Hematopoietic multipotent progenitor cell treated with erythropoietin and hydrocortisone succinate and interleukin-3 and kit ligand, for 17 days (in vitro differentiated cells): Measurements from ENCODE around the gene C1orf232.

Source experiments
- DNase-seq: peaks from one replicate; pipeline ENCODE4 v3.0.0-alpha.2; 2015; ENCODE audit warnings: low spot score

The C1orf232 gene

DNA sequence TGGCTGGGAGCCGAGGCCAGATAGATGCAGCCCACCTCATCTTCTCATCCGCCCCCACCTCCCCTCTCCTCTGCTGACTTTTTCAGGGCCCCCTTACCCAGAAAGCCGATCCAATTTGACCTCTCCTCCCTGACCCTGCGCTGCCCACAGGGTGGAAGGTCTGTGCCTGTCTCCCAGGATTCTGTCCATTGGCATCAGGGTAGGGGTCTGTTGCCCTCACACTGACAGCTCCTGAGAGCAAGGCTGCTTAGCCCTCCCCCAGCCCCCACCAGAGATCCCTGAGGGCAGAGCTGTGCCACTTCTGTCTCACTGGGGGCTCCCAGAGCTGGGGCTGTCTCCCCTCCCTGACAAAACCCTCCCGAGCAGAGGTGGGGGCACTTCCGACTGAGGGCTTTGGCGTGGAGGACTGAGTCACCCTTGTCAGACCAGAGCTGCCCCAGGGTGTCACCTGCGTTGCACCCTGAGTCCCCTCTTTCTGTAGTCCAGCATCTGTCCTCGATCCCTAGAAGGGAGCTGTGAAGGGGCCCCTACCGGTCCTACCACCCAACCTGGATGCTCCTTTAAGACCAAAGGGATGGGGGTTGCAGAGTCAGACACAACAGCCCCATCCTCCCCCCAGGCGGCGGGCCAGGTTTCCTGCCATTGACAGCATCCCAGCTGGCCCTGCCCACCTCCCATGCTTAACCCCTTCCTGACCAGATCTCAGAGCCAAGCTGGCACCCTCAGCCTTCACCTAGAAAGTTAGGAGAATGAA, 12.3 kb downstream of the C1orf232 start:
- DNase-seq, result no peak

DNA sequence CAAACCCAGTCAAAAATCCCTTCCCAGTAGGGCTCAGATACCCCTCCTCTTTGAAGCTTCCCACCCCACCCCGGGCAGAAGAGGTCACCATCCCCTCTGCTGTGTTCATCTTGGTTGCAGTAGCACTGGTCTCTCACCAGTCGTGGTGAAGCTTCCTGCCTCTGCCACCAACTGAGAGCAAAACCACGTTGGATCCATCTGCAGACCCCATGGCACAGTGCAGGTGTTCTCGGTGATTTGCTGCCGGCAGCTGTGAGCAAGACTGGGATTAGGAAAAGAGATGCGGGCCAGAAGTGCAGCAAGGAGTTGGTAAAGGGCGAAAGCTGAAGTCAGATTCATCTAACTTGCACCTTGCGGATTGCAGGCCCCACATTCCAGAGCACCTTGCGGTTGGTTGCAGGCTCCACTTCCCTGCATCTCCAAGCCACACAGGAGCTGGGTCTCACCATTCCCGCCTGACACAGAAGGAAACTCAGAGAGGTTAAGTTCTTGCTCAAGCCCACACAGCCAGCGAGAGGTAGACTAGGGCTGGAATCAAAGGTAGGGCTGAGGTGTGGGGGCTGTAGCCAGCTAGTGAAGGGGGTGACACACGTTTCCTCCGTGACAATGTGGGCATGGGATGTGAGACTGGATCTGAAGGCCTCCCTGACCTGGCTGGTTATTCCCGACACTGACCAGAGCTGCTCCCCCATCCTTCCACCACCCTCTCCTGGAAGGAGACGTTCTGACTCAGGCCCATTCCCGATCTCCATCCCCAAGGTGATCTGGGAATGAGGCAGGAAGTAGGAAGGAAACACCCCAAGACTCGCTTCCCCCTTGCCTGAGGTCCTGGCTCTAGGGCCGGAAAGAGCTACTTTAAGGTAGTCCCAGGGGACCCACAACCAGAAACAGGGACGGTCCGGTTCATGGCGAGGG, 13.1 kb downstream of the C1orf232 start:
- no peak for DNase-seq

DNA sequence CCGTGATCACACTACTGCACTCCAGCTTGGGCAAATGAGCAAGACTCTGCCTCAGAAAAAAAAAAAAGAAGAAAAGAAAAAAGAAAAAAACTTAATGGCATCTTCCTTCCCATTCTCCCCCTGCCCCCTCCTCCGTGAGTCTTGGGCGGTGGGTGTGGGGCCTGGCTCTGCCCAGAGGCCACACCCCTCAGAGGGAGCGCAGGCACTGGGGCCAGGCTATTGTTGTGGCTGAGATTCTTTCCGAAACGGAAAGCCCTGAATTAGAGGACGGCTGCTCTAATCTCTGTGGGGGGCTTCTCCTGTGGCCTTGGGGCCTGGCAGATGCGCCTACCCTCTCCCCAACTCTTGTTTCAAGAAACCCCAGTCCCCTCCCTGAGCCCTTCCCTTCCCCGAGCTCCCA, 14.0 kb downstream of the C1orf232 start:
- DNase-seq, result no peak

DNA sequence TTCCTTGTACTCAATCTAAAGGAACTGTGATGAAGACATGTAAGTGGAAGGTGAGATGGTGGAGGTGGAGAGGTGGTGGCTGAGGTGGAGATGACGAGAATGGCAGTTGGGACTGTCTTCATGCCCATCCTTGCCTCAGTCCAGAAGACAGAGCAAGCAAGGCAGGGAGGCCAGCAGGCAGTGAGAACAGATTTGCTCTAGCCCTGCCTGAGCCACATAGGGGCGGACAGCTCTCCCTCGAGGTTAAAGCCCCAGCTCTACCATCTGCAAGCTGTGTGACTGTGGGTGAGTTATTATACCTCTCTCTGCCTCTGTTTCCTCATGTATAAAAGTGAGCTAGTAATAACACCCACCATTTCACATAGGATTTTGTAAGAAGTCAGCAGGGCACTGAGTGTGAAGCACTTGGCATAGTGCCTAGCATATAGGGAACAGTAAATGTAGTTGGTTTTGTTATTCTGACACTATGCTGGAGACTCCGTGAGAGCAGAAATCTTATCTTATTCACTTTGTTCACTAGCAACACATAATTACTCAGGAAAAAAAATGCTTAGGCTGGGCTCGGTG, 14.7 kb downstream of the C1orf232 start:
- DNase-seq, result no peak

DNA sequence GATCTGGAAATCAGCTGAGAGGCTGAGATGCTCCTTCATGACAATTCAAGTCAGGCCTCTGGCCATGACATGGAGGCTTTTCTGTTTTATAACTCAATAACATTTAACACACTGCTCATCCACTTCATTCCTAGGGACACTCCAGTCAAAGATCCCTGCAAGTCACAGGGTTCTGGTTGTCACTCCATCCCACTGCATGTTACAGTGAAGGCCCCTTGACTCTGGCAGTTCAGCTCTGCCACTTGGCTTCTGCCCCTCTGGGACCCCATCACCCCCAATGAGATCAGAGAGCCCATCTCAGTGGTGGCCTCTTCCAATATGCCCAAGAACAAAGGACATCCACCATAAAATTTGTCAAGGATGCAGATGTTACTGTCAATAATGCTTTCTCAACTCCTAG, 19.9 kb downstream of the C1orf232 start:
- no peak for DNase-seq

DNA sequence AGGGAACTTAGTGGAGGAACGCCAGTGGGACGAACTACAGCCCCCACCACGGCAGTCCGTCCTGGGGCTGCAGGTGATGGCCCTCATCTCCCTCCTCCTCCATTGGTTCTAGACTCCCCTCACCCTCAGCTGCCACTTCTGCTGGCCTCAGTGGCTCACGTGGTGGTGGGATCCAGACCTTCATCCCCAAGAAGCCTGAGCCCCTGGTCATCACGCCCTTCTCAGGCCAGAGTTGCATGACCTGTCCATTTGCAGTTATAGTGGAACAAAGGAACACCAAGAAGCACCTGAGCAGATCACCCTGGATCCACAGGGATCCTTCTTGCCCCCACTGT, 22.8 kb downstream of the C1orf232 start:
- no peak for DNase-seq

DNA sequence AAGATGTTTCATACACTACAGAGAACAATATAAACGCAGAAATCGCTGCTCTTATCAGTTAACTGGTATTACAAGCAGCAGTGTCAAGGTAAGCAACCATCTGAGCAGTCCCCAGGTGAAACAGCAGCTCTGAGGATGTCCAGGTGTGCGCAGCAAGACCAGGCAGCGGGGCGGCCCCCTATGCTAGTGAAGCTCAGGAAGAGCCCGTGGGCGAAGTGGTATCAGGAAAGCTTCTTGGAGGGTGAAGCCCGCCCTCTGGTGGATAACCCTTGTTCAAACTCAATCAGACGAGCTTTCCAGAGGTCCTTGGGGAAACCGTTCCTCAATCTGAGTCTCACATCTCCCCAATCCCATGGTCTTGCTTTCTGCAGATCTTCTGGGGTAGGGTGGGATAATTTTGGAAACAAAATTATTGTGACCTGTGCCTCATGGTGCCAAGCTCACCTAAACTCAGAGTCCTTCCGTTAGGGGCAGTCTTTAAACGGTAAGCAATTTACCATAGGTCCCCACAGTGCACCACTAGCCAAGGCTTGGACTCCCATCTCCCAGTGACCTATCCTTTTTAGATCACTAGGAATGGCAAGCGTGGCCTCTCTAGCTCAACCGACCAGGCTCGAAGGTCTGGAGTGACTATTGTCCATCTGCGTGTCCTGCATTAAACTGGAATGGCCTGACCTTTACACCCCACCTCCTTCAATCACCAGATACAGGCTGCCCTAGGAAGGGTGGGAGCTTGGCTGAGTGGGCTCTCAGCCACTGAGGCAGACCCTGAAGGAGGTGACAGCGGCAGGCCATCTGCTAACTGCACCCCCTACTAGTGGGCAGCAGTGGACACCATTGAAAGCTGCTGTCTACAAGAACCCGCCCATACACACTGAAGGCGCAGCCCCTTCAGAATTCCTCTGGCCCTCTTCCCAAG, 23.5 kb downstream of the C1orf232 start:
- peak; percentile 94 for DNase-seq

DNA sequence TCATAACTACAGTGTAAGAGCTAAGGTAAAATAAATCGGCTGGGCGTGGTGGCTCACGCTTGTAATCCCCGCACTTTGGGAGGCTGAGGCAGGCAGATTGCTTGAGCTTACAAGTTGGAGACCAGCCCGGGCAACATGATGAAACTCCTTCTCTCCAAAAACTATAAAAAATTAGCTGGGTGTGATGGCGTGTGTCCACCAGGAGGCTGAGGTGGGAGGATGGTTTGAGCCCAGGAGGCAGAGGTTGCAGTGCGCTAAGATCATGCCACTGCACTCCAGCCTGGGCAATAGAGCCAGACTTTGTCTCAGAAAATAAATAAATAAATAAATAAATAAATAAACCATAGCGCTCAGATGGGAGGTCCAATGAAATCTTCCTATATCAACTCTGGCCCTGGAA, 26.6 kb downstream of the C1orf232 start:
- DNase-seq, result no peak

DNA sequence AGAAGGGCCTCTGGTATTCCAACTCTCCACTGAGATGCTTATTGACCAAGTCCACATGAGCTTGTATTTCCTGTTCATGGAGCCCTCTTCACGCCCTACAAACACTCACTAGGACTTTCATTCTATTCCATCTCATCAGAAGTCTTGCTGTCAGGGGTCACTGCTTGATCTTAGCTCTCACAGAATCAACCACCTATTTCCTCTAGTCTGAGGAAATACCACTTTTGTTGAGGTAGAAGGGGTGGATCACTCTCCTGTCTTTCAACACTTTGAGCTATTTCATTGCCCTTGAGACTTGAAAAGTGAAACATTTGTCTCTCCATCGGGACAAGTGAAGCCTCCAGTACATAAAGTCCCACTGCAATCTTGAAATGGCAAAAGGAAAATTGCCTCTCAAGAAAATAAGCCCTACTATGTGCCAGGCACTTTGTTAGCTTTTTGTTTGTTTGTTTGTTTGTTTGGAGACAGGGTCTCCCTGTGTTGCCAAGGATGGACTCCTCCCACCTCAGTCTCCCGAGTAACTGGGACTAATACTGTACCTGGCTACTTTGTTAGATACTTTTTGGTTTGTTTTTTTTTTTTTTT, 29.7 kb downstream of the C1orf232 start:
- DNase-seq, result no peak

DNA sequence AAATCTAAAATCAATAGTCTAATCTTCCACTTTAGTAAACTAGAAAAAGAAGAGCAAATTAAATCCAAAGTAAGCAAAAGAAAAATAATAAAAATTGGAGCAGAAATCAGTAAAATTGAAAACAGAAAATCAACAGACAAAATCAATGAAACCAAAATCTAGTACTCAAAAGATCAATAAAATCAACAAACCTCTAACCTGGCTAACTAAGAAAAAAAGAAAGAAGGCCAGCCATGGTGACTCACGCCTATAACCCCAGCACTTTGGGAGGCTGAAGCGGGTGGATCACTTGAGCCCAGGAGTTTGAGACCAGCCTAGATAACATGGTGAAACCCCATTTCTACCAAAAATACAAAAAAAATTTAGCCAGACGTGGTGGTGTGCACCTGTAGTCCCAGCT, 34.3 kb downstream of the C1orf232 start:
- DNase-seq, result no peak

DNA sequence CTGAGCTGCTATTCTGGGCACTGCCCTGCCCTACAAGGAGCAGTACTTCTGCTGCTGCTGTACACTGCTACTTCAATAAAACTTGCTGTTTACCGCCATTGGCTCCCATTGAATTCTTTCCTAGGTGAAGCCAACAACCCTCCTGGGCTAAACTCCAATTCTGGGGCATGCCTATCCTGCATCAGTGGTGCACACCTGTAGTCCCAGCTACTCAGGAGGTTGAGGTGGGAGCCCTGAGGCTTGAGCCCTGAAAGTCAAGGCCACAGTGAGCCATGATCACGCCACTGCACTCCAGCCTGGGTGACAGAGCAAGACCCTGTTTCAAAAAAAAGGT, 36.0 kb downstream of the C1orf232 start:
- DNase-seq, result no peak

DNA sequence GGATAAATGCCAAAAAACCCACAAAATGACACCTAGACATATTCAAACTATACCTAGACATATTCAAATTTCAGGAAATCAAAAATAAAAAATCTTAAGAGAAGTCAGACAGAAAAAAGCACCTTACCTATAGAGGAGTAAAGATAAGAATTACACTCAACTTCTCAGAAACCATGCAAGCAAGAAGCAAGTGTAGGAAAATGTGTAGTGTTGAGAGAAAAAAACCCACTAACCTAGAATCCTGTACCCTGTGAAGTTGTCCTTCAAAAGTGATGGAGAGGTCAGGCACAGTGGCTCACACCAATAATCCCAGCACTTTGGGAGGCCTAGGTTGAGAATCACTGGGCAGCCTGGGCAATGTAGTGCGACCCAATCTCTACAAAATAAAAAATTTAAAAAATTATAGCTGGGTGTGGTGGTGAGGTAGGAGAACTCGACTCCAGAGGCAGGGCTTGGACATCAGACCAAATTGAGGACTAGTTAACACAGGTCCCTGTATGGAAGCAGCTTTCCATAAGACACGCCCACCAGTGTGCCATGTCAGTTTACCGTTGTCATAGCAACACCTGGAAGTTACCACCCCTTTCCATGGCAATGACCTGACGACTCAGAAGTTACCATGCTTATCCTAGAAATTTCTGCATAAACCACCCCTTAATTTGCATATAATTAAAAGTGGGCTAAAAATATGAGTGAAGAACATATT, 36.5 kb downstream of the C1orf232 start:
- DNase-seq, result no peak

DNA sequence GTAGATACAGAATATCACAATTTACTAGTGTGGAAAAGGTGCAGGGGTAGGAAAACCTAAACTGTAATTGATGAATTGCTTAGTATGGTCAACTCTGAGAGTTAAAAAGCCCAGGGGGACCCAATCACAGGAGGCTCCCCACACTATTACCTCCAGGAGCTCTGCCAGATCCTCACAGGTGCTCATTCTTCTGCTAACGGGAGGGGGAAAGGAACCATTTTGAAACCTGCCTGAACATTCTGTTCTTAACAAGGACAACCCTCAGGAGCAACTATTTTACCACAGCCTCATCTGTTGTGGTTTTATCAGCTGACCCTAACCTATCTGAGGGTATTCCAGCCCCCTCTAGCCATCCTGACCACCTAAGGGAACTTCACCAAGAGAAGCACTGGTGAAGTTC, 38.1 kb downstream of the C1orf232 start:
- peak; percentile 3 for DNase-seq

DNA sequence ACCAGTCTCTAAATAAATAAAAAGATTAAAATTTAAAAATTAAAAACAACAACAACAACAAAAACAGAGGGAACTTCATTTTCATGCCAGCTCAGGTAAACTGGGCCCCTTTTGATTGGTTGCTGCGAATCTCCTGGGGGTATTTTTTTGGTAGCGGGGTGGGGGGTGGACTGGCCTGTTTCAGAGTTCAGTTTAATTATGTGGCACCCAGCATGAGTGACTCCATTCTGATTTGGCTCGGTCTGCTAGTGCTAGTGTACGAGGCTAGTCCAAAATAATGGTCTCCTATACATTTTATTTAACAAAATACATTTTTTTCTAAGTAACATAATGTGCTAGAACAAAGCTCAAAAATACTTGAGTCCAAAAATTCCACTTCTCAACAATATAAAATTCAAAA, 39.0 kb downstream of the C1orf232 start:
- DNase-seq, result no peak

DNA sequence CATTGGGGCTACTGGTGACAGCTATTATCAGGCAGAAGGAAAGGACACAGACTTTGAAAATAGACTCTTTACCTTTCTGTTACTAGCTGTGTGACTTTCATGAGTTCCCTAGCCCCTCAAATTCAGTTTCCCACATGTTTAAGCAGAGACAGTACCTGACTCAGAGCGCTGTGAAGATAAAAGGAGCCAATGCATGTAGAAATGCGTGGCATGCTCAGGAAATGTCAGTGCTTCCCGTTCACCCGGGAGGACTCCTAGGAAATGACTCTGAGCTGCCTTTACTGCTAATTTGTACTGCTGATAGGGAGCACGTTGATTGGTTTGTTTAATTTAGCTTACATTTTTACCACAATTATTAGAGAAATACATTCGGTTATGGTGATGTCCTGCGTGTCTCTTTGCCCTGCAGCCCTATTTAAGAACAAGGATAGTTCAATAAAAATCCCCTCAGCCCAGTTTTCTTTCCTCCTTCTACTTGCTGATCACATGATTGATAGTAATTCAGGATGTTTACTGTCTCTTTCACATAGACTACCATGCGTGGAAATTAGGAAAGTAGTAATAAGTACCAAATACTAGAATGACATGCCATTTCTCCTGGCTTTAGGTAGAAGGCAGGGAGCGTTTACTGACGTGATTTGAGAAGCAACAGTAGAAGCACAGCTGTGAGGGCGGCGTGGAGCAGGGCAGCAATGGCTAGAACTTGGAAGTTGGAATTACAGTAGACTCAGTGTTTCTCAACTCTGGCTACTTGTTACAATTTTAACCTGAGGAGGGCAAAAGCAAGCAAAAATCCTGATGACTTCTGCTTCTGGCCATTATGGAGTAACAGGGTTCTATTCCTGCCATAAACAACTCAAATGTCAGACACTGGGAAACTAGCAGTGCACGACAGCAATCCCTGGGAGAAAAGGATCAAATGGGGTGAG, 41.3 kb downstream of the C1orf232 start:
- peak; percentile 73 for DNase-seq

DNA sequence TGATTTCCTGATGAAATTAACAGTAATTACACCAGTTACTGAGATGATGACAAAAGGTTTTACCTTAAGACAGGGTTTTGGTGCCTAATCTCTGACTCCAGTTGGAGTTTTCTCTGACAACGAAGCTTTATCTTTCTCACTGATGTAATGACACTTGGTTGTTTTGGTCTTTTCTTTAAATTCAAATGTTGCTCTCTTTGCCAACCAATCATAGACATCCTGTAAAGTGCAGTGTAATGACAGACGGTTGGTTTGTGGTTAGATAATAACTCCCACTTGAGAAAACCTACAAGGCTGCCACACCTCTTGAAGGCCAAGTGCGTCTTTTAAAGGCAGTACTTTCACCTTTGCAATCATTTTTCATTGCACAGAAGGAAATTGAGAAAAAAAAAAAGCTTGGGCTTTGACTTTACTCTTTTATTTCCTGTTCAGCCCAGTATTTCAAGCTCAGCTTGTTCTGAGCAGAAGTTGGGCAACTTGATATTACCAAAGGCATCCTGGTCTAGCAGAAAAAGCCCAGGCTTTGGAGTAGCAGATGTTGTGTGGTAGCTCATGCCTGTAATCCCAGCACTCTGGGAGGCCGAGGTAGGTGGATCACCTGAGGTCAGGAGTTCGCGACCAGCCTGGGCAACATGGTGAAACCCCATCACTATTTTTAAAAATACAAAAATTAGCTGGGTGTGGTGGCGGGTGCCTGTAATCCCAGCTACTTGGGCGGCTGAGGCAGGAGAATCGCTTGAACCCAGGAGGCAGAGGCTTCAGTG, 42.3 kb downstream of the C1orf232 start:
- DNase-seq, result peak; percentile 93

DNA sequence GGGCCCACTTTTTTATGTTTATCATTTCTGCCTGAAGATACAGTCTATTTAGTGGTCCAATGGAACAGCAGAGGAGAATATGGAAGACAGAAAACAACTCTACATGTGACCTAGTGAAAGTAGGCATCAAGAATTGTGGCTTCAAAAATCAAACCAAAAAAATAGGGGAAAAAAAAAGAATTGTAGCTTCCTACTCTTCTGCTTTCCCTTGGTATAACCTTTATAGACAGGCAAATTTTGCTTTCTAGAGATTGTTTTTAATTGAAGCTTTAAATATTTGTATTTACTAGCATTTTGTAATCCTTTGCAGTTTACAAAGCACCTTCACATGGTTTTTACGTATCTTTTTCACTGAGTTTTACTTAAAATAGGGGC, 42.8 kb downstream of the C1orf232 start:
- DNase-seq, result no peak

DNA sequence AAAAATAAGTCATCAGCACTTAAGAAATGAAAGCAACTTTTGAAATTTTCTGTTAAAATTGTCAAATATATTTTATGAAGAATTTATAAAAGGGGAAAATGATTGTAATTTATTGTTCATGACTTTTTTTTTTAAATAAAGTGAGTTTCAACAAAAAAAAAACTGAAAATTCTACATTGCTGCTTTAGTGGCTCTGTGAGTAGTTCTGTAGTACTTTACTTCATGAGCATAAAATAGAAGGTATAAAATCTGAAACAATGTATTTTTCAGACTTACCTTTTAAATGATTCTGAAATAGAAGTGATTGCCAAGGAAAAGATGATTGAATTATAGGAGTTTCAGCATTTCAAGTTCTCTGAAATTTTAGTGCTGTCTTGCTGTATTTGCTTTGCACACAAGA, 43.4 kb downstream of the C1orf232 start:
- peak; percentile 62 for DNase-seq
